SK-N-MC (cell line): ENCODE data around the gene CCDC107.

Source experiments
- EZH2 ChIP-seq: fragments of 200-600 bp; sonication (generic); IDR thresholded peaks from one replicate; pipeline ENCODE4 v1.6.1; 2017; ENCODE audit warnings: antibody characterized with exemption
- POLR2AphosphoS5 ChIP-seq: IDR thresholded peaks from 2 replicates; pipeline ENCODE4 v1.6.1; 2012; ENCODE audit warnings: mild to moderate bottlenecking, low read depth, low read length, borderline replicate concordance

DNA sequence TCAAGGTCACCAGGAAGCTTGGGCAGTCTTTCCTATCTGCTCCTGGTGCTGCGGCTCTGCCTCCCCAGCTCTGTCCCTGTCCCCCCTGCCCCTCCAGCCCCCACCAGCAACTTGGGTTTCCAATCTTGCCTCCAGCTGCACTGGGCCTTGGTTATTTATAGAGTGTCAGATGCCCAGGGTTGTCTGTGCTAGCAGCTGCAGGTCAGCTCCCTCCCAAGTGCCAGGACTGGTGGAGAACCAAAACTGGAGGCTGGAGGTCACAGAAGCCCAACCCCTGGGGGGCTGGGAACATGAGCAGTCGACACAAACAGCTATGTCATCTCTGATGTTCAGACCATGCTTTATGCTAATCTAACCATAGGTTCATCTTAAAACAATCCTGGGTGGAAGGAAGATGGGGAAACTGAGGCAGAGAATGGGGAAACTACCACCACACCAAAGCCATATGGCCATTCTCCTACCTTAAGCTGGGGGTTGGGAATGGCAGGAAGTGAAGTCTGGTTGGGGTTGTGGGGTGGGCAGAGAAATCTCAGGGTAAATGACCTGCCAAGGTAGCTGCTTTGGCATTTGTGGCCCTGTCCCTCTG lies 30.0 kb downstream of the CCDC107 start:
- TF ChIP-seq POLR2AphosphoS5 (no peak), EZH2 (no peak)
